ENCODE measurements around the gene ZBTB32. TPM values are rescaled to one million over a fixed set of nuclear protein-coding genes. Genes with fewer than 3 reads are reported as not detected.

The ZBTB32 gene
- total and polyA plus RNA-seq, 7 donors = 3.1 TPM; not detected in 6

- Histone ChIP-seq H3K9me3 (no peaks in the 10 kb centered on the region), H3K36me3 (no peaks in the 10 kb centered on the region), H3K27ac (no peak overlapping the region), H3K4me3 (peak overlapping the region in 1 of 4 donors; percentile 55), H3K27me3 (peaks cover 0 to 20% (median 0%) of the 10 kb centered on the region in 3 donors), H3K4me1 (peaks cover 0 to 12% (median 12%) of the 10 kb centered on the region in 4 donors)
- DNase-seq = no peak
- no peak for TF ChIP-seq POLR2A (IDR thresholded peaks at IDR 0.05)
- no peak for TF ChIP-seq CTCF (IDR thresholded peaks at IDR 0.05)
- no peak for TF ChIP-seq POLR2AphosphoS5 (IDR thresholded peaks at IDR 0.05)
- TF ChIP-seq EP300 (IDR thresholded peaks at IDR 0.05) = no peak
- intact Hi-C loops (cut with DNase I) = loop anchor here (2.0 to 5.0 kb wide), 2 partner anchors 13 to 61 kb away; partner anchors contain the start of gene ETV2
- 33 to 51% methylated on average over 9 of the region's 9 CpGs for WGBS, 2 donors
Measured at GRCh38 chr19:35703343-35703742, 1.0 kb upstream of the ZBTB32 start.

DNA sequence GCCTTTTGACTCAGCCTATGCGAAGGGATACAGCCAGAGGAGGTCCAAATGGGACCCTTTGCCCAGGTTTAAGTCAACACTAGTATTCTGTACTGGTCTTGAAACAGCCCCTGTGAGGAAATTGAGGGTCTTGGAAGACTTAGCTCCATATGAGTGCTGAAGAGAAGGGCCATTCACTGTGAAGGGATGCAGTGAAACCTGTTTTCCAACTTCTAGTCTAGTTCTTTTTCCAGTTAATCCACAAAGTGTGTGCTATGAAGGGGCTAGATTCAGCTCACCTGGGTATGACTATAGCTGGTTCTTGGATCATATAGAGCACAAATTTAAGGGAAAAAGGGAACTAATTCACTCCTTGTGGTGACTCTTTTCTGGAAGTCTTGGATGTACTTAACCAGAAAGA lies 4.0 kb downstream of the ZBTB32 start:
- intact Hi-C loops (cut with DNase I) = no loop called here
- H3K4me1 ChIP-seq = no peaks in the 10 kb centered on the region
- no peak for DNase-seq

GRCh38 chr19:35710784-35711723 lies 6.7 kb downstream of the ZBTB32 start:
- 58 to 61% methylated on average over 13 of the region's 13 CpGs for WGBS, 2 donors
- Histone ChIP-seq H3K4me1 (peaks cover 0 to 9% (median 8%) of the 10 kb centered on the region in 4 donors), H3K27ac (no peak overlapping the region), H3K36me3 (no peaks in the 10 kb centered on the region), H3K27me3 (no peaks in the 10 kb centered on the region), H3K9me3 (no peaks in the 10 kb centered on the region), H3K4me3 (no peak overlapping the region)
- no peak for TF ChIP-seq CTCF (IDR thresholded peaks at IDR 0.05)
- TF ChIP-seq POLR2A (IDR thresholded peaks at IDR 0.05) = no peak
- TF ChIP-seq POLR2AphosphoS5 (IDR thresholded peaks at IDR 0.05) = no peak
- TF ChIP-seq EP300 (IDR thresholded peaks at IDR 0.05) = no peak
- intact Hi-C loops (cut with DNase I) = no loop called here
- no peak for DNase-seq

More for the DNA sequence above, 4.0 kb downstream of the ZBTB32 start:
- Histone ChIP-seq H3K27ac (no peak overlapping the region), H3K4me3 (no peak overlapping the region), H3K27me3 (peaks cover 0 to 16% (median 0%) of the 10 kb centered on the region in 3 donors), H3K36me3 (no peaks in the 10 kb centered on the region), H3K9me3 (no peaks in the 10 kb centered on the region)
- WGBS, 2 donors = 95 to 99% methylated on average over 1 of the region's 1 CpG
- no peak for TF ChIP-seq CTCF (IDR thresholded peaks at IDR 0.05)
- TF ChIP-seq POLR2AphosphoS5 (IDR thresholded peaks at IDR 0.05) = no peak
- TF ChIP-seq EP300 (IDR thresholded peaks at IDR 0.05) = no peak
- no peak for TF ChIP-seq POLR2A (IDR thresholded peaks at IDR 0.05)

- H3K4me1 ChIP-seq = peaks cover 0 to 15% (median 13%) of the 10 kb centered on the region in 4 donors
- no peak overlapping the region for H3K4me3 ChIP-seq
- no peak for DNase-seq
- H3K27me3 ChIP-seq = no peaks in the 10 kb centered on the region
- 73 to 81% methylated on average over 11 of the region's 11 CpGs for WGBS, 2 donors
- intact Hi-C loops (cut with DNase I) = no loop called here
- no peaks in the 10 kb centered on the region for H3K36me3 ChIP-seq
- no peaks in the 10 kb centered on the region for H3K9me3 ChIP-seq
- no peak overlapping the region for H3K27ac ChIP-seq
- TF ChIP-seq EP300 (IDR thresholded peaks at IDR 0.05) = no peak
- TF ChIP-seq CTCF (IDR thresholded peaks at IDR 0.05) = no peak
- TF ChIP-seq POLR2AphosphoS5 (IDR thresholded peaks at IDR 0.05) = no peak
- TF ChIP-seq POLR2A (IDR thresholded peaks at IDR 0.05) = no peak
Measured at GRCh38 chr19:35712567-35713505, 8.5 kb downstream of the ZBTB32 start.
